HFFc6 (cell line): Measurements from ENCODE around the gene SLCO4C1. TPM values are rescaled to one million over a fixed set of nuclear protein-coding genes. Genes with fewer than 3 reads are reported as not detected.

ENCODE experiments used
- total RNA-seq, 6 experiments: library from RNA; stranded (reverse); fragmentation: NEBNext Ultra II Directional; extraction: Animal tissue kit (Norgen Biotek cat#: 25700); gene quantifications; 2 replicates in 1 of 6; 3 replicates in 5 of 6; pipeline ENCODE4 v1.2.3, GENCODE V29; 2021

Gene SLCO4C1
- total RNA-seq, 6 experiments from 2014 or later = not detected

Other genes starting within 250 kb of the SLCO4C1 start
- gene SLCO6A1, start 202.7 kb upstream of the SLCO4C1 start, total RNA-seq = not detected